ENCODE measurements around the gene RHEB.

RHEB gene

GRCh38 chr7:151504715-151505326 is 14.9 kb downstream of the RHEB start:
- DNase-seq (ENCODE audit: low read depth in 3 of 3, low spot score in 1 of 3), result no peak

- DNase-seq (ENCODE audit: low read depth in 3 of 3, low spot score in 1 of 3), result no peak
Observed at GRCh38 chr7:151503902-151504714, 15.6 kb downstream of the RHEB start.

- no peak for DNase-seq (ENCODE audit: low read depth in 3 of 3, low spot score in 1 of 3)
Observed at GRCh38 chr7:151501676-151502075, 18.0 kb downstream of the RHEB start.

GRCh38 chr7:151498495-151498894 is 21.2 kb downstream of the RHEB start:
- no peak for DNase-seq (ENCODE audit: low read depth in 3 of 3, low spot score in 1 of 3)

GRCh38 chr7:151497306-151497871 is 22.3 kb downstream of the RHEB start:
- no peak for DNase-seq (ENCODE audit: low read depth in 3 of 3, low spot score in 1 of 3)

GRCh38 chr7:151495360-151495759 is 24.3 kb downstream of the RHEB start:
- DNase-seq (ENCODE audit: low read depth in 3 of 3, low spot score in 1 of 3), result no peak

- no peak for DNase-seq (ENCODE audit: low read depth in 3 of 3, low spot score in 1 of 3)
Observed at GRCh38 chr7:151494298-151495284, 25.1 kb downstream of the RHEB start.

- no peak for DNase-seq (ENCODE audit: low read depth in 3 of 3, low spot score in 1 of 3)
Observed at GRCh38 chr7:151493083-151493482, 26.6 kb downstream of the RHEB start.

GRCh38 chr7:151491859-151492258 is 27.8 kb downstream of the RHEB start:
- no peak for DNase-seq (ENCODE audit: low read depth in 3 of 3, low spot score in 1 of 3)

GRCh38 chr7:151490456-151491105 is 29.1 kb downstream of the RHEB start:
- DNase-seq (ENCODE audit: low read depth in 3 of 3, low spot score in 1 of 3), result no peak

- no peak for DNase-seq (ENCODE audit: low read depth in 3 of 3, low spot score in 1 of 3)
Observed at GRCh38 chr7:151489498-151489897, 30.2 kb downstream of the RHEB start.

- no peak for DNase-seq (ENCODE audit: low read depth in 3 of 3, low spot score in 1 of 3)
Observed at GRCh38 chr7:151488096-151488495, 31.6 kb downstream of the RHEB start.

GRCh38 chr7:151487228-151487627 is 32.5 kb downstream of the RHEB start:
- no peak for DNase-seq (ENCODE audit: low read depth in 3 of 3, low spot score in 1 of 3)

GRCh38 chr7:151486074-151486473 is 33.6 kb downstream of the RHEB start:
- DNase-seq (ENCODE audit: low read depth in 3 of 3, low spot score in 1 of 3), result no peak

GRCh38 chr7:151484971-151485707 is 34.6 kb downstream of the RHEB start:
- no peak for DNase-seq (ENCODE audit: low read depth in 3 of 3, low spot score in 1 of 3)

- DNase-seq (ENCODE audit: low read depth in 3 of 3, low spot score in 1 of 3), result no peak
Observed at GRCh38 chr7:151483711-151483983, 36.0 kb downstream of the RHEB start.

GRCh38 chr7:151482883-151483710 is 36.6 kb downstream of the RHEB start:
- DNase-seq (ENCODE audit: low read depth in 3 of 3, low spot score in 1 of 3), result no peak

GRCh38 chr7:151481650-151482505 is 37.8 kb downstream of the RHEB start:
- DNase-seq (ENCODE audit: low read depth in 3 of 3, low spot score in 1 of 3), result no peak
